ENCODE measurements around the gene MARCO. TPM values are rescaled to one million over a fixed set of nuclear protein-coding genes. Genes with fewer than 3 reads are reported as not detected.

Gene MARCO
- total and polyA plus RNA-seq, 10 of the 15 experiments (the other 5 are each of a cell fraction or from before 2014, with no cell fraction given) = 0.13 to 0.67 (median 0.32) TPM; not detected in 5

DNA sequence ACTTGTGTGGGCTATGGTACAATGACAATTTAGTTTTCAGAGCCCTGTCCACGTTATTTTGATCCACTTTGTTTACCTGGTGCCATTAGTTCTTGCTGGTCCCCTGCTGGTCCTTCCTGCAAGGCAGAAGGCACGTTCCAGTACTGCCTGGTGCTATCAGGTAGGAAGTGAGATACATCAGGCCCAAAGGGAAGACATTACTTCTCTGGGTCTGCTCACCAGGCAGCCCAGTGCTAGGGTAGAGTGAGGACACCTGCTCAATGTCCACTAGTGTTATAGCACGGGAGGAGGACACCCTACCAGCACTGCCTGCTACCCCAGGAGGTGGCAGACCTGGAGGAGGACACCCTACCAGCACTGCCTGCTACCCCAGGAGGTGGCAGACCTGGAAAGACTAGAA, 23.7 kb downstream of the MARCO start:
- no peak for DNase-seq (ENCODE audit: low read depth, low spot score)
- Histone ChIP-seq H3K36me3 (ENCODE audit: control insufficient read depth in 2 of 2, insufficient read depth in 2 of 2, low read length in 1 of 2) (no peaks in the 10 kb centered on the region), H3K9ac (ENCODE audit: control insufficient read depth, insufficient read depth, low read length) (no peak overlapping the region), H3K79me2 (ENCODE audit: control insufficient read depth, insufficient read depth, low read length) (no peaks in the 10 kb centered on the region), H3K27ac (ENCODE audit: control insufficient read depth, insufficient read depth) (no peak overlapping the region), H3K4me3 (no peak overlapping the region), H4K20me1 (ENCODE audit: control insufficient read depth, insufficient read depth) (no peaks in the 10 kb centered on the region), H2AFZ (ENCODE audit: control insufficient read depth, low read depth, low read length) (no peak overlapping the region), H3K4me1 (ENCODE audit: control insufficient read depth, insufficient read depth, low read length) (no peaks in the 10 kb centered on the region), H3K27me3 (replicated peaks in 1 of 2; ENCODE audit: control insufficient read depth in 2 of 2, insufficient read depth in 2 of 2, low read length in 1 of 2) (no peaks in the 10 kb centered on the region; a peak in 1 of 4 replicates), H3K4me2 (ENCODE audit: control insufficient read depth, insufficient read depth) (no peak overlapping the region), H3K9me3 (replicated peaks; ENCODE audit: control insufficient read depth, insufficient read depth, low read length) (no peaks in the 10 kb centered on the region)
- 0% methylated on average over 3 of the region's 3 CpGs for WGBS (ENCODE audit: insufficient coverage, insufficient replicate concordance, low lambda C conversion rate, missing lambda C conversion rate)
- BruUV-seq (replicated peaks) = no TSS peak
- in situ Hi-C loops (cut with MboI) = no loop called here
- intact Hi-C loops (cut with micrococcal nuclease; ENCODE audit: unreplicated experiment) = no loop called here
- SMC1A ChIA-PET (ENCODE audit: uncharacterized antibody, unreplicated experiment) = no interaction called here
- TF ChIP-seq NRF1 (conservative IDR thresholded peaks at IDR 0.05; ENCODE audit: low read depth, low read length) = no peak
- TF ChIP-seq MYB (IDR thresholded peaks at IDR 0.05; ENCODE audit: borderline replicate concordance, low read depth, low read length) = no peak
- TF ChIP-seq, protein P1, sequence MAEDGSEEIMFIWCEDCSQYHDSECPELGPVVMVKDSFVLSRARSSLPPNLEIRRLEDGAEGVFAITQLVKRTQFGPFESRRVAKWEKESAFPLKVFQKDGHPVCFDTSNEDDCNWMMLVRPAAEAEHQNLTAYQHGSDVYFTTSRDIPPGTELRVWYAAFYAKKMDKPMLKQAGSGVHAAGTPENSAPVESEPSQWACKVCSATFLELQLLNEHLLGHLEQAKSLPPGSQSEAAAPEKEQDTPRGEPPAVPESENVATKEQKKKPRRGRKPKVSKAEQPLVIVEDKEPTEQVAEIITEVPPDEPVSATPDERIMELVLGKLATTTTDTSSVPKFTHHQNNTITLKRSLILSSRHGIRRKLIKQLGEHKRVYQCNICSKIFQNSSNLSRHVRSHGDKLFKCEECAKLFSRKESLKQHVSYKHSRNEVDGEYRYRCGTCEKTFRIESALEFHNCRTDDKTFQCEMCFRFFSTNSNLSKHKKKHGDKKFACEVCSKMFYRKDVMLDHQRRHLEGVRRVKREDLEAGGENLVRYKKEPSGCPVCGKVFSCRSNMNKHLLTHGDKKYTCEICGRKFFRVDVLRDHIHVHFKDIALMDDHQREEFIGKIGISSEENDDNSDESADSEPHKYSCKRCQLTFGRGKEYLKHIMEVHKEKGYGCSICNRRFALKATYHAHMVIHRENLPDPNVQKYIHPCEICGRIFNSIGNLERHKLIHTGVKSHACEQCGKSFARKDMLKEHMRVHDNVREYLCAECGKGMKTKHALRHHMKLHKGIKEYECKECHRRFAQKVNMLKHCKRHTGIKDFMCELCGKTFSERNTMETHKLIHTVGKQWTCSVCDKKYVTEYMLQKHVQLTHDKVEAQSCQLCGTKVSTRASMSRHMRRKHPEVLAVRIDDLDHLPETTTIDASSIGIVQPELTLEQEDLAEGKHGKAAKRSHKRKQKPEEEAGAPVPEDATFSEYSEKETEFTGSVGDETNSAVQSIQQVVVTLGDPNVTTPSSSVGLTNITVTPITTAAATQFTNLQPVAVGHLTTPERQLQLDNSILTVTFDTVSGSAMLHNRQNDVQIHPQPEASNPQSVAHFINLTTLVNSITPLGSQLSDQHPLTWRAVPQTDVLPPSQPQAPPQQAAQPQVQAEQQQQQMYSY (CRISPR knock-in tag; IDR thresholded peaks at IDR 0.05) = no peak
- no peak for TF ChIP-seq NFYA (IDR thresholded peaks at IDR 0.05; ENCODE audit: borderline replicate concordance, low read depth, low read length)
- no peak for TF ChIP-seq MAX (IDR thresholded peaks at IDR 0.05; ENCODE audit: low read depth, low read length)
- TF ChIP-seq, protein P2, sequence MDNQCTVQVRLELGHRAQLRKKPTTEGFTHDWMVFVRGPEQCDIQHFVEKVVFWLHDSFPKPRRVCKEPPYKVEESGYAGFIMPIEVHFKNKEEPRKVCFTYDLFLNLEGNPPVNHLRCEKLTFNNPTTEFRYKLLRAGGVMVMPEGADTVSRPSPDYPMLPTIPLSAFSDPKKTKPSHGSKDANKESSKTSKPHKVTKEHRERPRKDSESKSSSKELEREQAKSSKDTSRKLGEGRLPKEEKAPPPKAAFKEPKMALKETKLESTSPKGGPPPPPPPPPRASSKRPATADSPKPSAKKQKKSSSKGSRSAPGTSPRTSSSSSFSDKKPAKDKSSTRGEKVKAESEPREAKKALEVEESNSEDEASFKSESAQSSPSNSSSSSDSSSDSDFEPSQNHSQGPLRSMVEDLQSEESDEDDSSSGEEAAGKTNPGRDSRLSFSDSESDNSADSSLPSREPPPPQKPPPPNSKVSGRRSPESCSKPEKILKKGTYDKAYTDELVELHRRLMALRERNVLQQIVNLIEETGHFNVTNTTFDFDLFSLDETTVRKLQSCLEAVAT (IDR thresholded peaks at IDR 0.05) = no peak
- CTCF ChIA-PET = interaction anchor here (0.7 kb wide), 1 partner anchor 96 kb away, joined by 3 read pairs; no protein-coding TSS in a partner anchor
- no peak for FAIRE-seq
- no peak for ATAC-seq
- RAD21 ChIA-PET (ENCODE audit: unreplicated experiment) = no interaction called here
- POLR2A ChIA-PET = no interaction called here
